22Rv1 (cell line): Measurements from ENCODE around the gene VSTM4.

ENCODE experiments used
- ZFX ChIP-seq: fragments of 450-650 bp; IDR thresholded peaks from 2 replicates; pipeline ENCODE4 v1.6.1; 2017; ENCODE audit warnings: antibody characterized with exemption, borderline replicate concordance
- TF ChIP-seq, protein P1 (sequence below): fragments of 450-650 bp; IDR thresholded peaks from 2 replicates; pipeline ENCODE4 v1.5.1; 2017; ENCODE audit warnings: mild to moderate bottlenecking

DNA sequence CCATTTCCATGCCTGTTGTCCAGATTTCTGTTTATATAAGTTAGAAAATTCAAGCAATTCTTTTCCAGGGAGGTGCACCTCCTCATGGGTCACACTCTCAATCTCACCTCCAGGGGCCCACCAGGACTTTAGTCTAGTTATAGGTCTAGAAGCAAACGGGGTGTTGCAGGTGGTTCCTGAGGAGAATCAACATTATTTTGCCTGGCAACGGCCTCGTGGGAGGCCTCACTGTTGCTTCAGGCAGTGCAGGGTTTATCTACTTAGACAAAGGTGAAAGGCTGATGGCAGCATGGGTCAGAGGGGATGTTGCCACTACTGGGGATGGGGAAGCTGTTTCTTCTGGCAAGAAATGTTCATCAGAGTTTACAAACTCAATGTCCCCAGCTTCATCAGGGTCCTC lies 119.0 kb downstream of the VSTM4 start:
- TF ChIP-seq, protein P1, sequence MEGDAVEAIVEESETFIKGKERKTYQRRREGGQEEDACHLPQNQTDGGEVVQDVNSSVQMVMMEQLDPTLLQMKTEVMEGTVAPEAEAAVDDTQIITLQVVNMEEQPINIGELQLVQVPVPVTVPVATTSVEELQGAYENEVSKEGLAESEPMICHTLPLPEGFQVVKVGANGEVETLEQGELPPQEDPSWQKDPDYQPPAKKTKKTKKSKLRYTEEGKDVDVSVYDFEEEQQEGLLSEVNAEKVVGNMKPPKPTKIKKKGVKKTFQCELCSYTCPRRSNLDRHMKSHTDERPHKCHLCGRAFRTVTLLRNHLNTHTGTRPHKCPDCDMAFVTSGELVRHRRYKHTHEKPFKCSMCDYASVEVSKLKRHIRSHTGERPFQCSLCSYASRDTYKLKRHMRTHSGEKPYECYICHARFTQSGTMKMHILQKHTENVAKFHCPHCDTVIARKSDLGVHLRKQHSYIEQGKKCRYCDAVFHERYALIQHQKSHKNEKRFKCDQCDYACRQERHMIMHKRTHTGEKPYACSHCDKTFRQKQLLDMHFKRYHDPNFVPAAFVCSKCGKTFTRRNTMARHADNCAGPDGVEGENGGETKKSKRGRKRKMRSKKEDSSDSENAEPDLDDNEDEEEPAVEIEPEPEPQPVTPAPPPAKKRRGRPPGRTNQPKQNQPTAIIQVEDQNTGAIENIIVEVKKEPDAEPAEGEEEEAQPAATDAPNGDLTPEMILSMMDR = no peak
- no peak for TF ChIP-seq ZFX
